ENCODE data around the gene ZNF337.
"Not testable (repeated sequence)": the region's sequence is repeated elsewhere in the genome, so short reads cannot be mapped to it uniquely, and the experiment has no call there.

The ZNF337 gene

GRCh38 chr20:25707695-25708094, 11.0 kb upstream of the ZNF337 start:
- Mint-ChIP-seq H3K27me3 (no peaks in the 10 kb centered on the region), H3K4me3 (no peak overlapping the region), H3K27ac (no peak overlapping the region), H3K36me3 (ENCODE audit: low read depth) (peaks cover 12% of the 10 kb centered on the region), H3K9me3 (peaks cover 8% of the 10 kb centered on the region), H3K4me1 (ENCODE audit: low read depth) (peaks cover 17% of the 10 kb centered on the region)
- DNase-seq = no peak

GRCh38 chr20:25706793-25707192, 10.1 kb upstream of the ZNF337 start:
- Mint-ChIP-seq H3K4me1 (ENCODE audit: low read depth) (peaks cover 17% of the 10 kb centered on the region), H3K27me3 (no peaks in the 10 kb centered on the region), H3K4me3 (no peak overlapping the region), H3K9me3 (peaks cover 8% of the 10 kb centered on the region), H3K36me3 (ENCODE audit: low read depth) (peaks cover 11% of the 10 kb centered on the region), H3K27ac (peak overlapping the region; percentile 86)
- DNase-seq = no peak

GRCh38 chr20:25705830-25706351, 9.2 kb upstream of the ZNF337 start:
- Mint-ChIP-seq H3K27ac (no peak overlapping the region), H3K36me3 (ENCODE audit: low read depth) (peaks cover 7% of the 10 kb centered on the region), H3K4me1 (ENCODE audit: low read depth) (peaks cover 18% of the 10 kb centered on the region), H3K27me3 (no peaks in the 10 kb centered on the region), H3K9me3 (peaks cover 2% of the 10 kb centered on the region), H3K4me3 (no peak overlapping the region)
- no peak for DNase-seq

GRCh38 chr20:25704303-25704702, 7.7 kb upstream of the ZNF337 start:
- peaks cover 18% of the 10 kb centered on the region for H3K4me1 Mint-ChIP-seq (ENCODE audit: low read depth)
- not testable (repeated sequence) for H3K36me3 Mint-ChIP-seq (ENCODE audit: low read depth); H3K4me3 Mint-ChIP-seq; H3K9me3 Mint-ChIP-seq; H3K27me3 Mint-ChIP-seq; DNase-seq; H3K27ac Mint-ChIP-seq

- not testable (repeated sequence) for H3K27me3 Mint-ChIP-seq, H3K4me3 Mint-ChIP-seq, H3K9me3 Mint-ChIP-seq, H3K27ac Mint-ChIP-seq, DNase-seq
- H3K4me1 Mint-ChIP-seq (ENCODE audit: low read depth) = peaks cover 11% of the 10 kb centered on the region
- H3K36me3 Mint-ChIP-seq (ENCODE audit: low read depth) = peaks cover 12% of the 10 kb centered on the region
Measured at GRCh38 chr20:25700835-25701234, 4.2 kb upstream of the ZNF337 start.

GRCh38 chr20:25699914-25700313, 3.3 kb upstream of the ZNF337 start:
- Mint-ChIP-seq H3K36me3 (ENCODE audit: low read depth) (peaks cover 17% of the 10 kb centered on the region), H3K4me1 (ENCODE audit: low read depth) (peaks cover 19% of the 10 kb centered on the region), H3K27me3 (no peaks in the 10 kb centered on the region), H3K9me3 (no peaks in the 10 kb centered on the region), H3K4me3 (no peak overlapping the region), H3K27ac (no peak overlapping the region)
- no peak for DNase-seq

GRCh38 chr20:25697132-25697446, 436 bp upstream of the ZNF337 start:
- H3K9me3 Mint-ChIP-seq = no peaks in the 10 kb centered on the region
- peak overlapping the region; percentile 94 for H3K27ac Mint-ChIP-seq
- no peak for DNase-seq
- H3K4me1 Mint-ChIP-seq (ENCODE audit: low read depth) = peaks cover 36% of the 10 kb centered on the region
- no peaks in the 10 kb centered on the region for H3K27me3 Mint-ChIP-seq
- peaks cover 29% of the 10 kb centered on the region for H3K36me3 Mint-ChIP-seq (ENCODE audit: low read depth)
- H3K4me3 Mint-ChIP-seq = peak overlapping the region; percentile 88

- H3K27ac Mint-ChIP-seq = peak overlapping the region; percentile 94
- no peak for DNase-seq
- H3K4me3 Mint-ChIP-seq = peak overlapping the region; percentile 88
- peaks cover 39% of the 10 kb centered on the region for H3K36me3 Mint-ChIP-seq (ENCODE audit: low read depth)
- H3K27me3 Mint-ChIP-seq = no peaks in the 10 kb centered on the region
- peaks cover 42% of the 10 kb centered on the region for H3K4me1 Mint-ChIP-seq (ENCODE audit: low read depth)
- no peaks in the 10 kb centered on the region for H3K9me3 Mint-ChIP-seq
Measured at GRCh38 chr20:25695532-25696370, 902 bp downstream of the ZNF337 start.

GRCh38 chr20:25692499-25692898, 4.2 kb downstream of the ZNF337 start:
- no peak for DNase-seq
- Mint-ChIP-seq H3K9me3 (no peaks in the 10 kb centered on the region), H3K36me3 (ENCODE audit: low read depth) (peaks cover 51% of the 10 kb centered on the region), H3K4me1 (ENCODE audit: low read depth) (peaks cover 34% of the 10 kb centered on the region), H3K27ac (no peak overlapping the region), H3K4me3 (no peak overlapping the region), H3K27me3 (no peaks in the 10 kb centered on the region)

GRCh38 chr20:25690427-25690826, 6.2 kb downstream of the ZNF337 start:
- Mint-ChIP-seq H3K4me3 (no peak overlapping the region), H3K4me1 (ENCODE audit: low read depth) (peaks cover 29% of the 10 kb centered on the region), H3K27me3 (no peaks in the 10 kb centered on the region), H3K36me3 (ENCODE audit: low read depth) (peaks cover 53% of the 10 kb centered on the region), H3K27ac (no peak overlapping the region), H3K9me3 (no peaks in the 10 kb centered on the region)
- no peak for DNase-seq

GRCh38 chr20:25686081-25687067, 10.3 kb downstream of the ZNF337 start:
- H3K36me3 Mint-ChIP-seq (ENCODE audit: low read depth) = peaks cover 66% of the 10 kb centered on the region
- no peaks in the 10 kb centered on the region for H3K9me3 Mint-ChIP-seq
- H3K27me3 Mint-ChIP-seq = no peaks in the 10 kb centered on the region
- H3K27ac Mint-ChIP-seq = no peak overlapping the region
- DNase-seq = no peak
- H3K4me1 Mint-ChIP-seq (ENCODE audit: low read depth) = peaks cover 12% of the 10 kb centered on the region
- H3K4me3 Mint-ChIP-seq = no peak overlapping the region

GRCh38 chr20:25685276-25686080, 11.2 kb downstream of the ZNF337 start:
- Mint-ChIP-seq H3K4me1 (ENCODE audit: low read depth) (peaks cover 8% of the 10 kb centered on the region), H3K27ac (no peak overlapping the region), H3K9me3 (no peaks in the 10 kb centered on the region), H3K4me3 (no peak overlapping the region), H3K36me3 (ENCODE audit: low read depth) (peaks cover 69% of the 10 kb centered on the region), H3K27me3 (no peaks in the 10 kb centered on the region)
- DNase-seq = no peak

GRCh38 chr20:25683826-25684225, 12.8 kb downstream of the ZNF337 start:
- H3K4me1 Mint-ChIP-seq (ENCODE audit: low read depth); H3K27me3 Mint-ChIP-seq; H3K27ac Mint-ChIP-seq; H3K4me3 Mint-ChIP-seq; DNase-seq; H3K9me3 Mint-ChIP-seq: not testable (repeated sequence)
- H3K36me3 Mint-ChIP-seq (ENCODE audit: low read depth) = peaks cover 72% of the 10 kb centered on the region

GRCh38 chr20:25683050-25683449, 13.6 kb downstream of the ZNF337 start:
- Mint-ChIP-seq H3K4me1 (ENCODE audit: low read depth) (peaks cover 8% of the 10 kb centered on the region), H3K27me3 (no peaks in the 10 kb centered on the region), H3K9me3 (no peaks in the 10 kb centered on the region), H3K27ac (peak overlapping the region; percentile 18), H3K4me3 (no peak overlapping the region), H3K36me3 (ENCODE audit: low read depth) (peaks cover 73% of the 10 kb centered on the region)
- DNase-seq = no peak
